HG03575 (cell line): ENCODE data around the gene GDPD4.

Experiments
- ATAC-seq: cut with Tn5 transposase; IDR thresholded peaks from one replicate; pipeline ENCODE4 v1.9.1; 2021; ENCODE audit not compliant: unreplicated experiment, insufficient number of reproducible peaks, low FRiP score; ENCODE audit errors: extremely low read depth

GDPD4 gene

GRCh38 chr11:77211040-77211451 lies 90.4 kb downstream of the GDPD4 start:
- ATAC-seq: no peak

DNA sequence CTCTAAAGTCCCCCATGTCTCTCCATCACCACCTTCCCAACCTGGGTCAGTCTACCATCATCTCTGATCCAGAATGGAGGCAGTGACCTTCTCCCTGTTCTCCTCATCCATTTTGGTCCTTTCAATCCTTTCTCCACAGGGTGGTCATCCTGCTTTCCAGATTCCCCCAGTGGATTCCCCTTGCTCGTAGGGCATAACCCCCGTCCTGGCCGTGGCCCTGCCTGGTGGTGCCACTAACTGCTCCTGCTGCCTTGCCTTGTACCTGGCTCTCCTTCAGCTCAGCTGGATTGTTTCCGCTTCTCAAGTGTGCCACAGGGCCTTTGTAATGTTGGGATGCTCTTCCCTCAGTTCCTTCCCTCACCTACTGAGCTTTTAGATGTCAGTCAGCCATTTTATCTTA lies 91.8 kb downstream of the GDPD4 start:
- no peak for ATAC-seq

DNA sequence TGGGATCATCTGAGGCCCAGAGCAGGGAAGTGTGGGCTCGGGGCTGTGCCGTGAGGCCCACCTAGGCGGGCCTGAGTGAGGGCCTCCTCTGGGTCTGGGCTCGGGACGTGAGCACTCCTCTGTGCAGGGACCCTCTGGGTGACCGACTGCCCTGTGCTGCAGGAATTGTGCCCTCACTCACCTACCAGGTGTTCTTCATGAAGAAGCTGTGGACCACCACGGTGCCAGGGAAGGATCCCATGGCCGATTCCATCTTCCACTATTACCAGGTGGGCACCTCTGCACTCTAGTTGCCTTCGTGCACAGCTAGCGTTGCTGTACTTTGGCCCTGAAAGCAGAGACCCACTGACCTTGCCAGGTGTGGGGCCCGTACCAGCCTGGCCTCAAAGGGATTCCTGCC lies 93.0 kb downstream of the GDPD4 start:
- no peak for ATAC-seq

DNA sequence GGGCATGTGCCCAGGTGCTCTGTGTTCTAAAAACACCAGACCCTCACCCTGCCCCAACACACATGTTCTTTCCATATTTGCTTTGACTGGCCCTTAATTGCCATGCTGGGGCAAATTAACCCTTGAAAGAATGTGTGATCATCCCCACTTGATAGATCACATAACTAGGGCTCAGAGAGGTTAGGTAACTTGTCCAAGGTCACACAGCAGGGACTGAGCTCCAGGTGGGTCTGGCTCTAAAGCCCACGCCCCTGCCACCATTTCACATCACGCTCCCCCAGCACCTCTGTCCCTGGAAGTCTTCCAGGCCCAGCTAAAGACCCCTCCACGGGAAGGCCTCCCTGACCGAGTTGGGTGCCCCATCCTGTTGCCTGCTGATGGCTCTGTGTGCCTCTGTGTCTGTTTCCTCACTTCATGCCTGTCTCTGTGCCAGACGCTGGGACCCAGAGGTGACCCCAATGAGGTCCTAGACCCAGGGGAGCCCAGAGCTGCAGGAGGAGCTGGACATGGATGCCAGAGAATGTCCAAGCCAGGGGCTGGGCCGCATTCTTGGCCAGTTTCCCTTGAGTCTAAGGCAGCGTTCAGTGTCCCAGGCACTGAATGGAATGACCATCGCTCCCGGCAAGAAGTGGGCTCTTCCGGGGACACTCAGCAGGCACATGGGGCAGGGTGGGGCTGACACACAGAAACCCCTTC lies 93.7 kb downstream of the GDPD4 start:
- ATAC-seq: no peak

- no peak for ATAC-seq
These were observed 94.4 kb downstream of the GDPD4 start for GRCh38 chr11:77207019-77207485.

DNA sequence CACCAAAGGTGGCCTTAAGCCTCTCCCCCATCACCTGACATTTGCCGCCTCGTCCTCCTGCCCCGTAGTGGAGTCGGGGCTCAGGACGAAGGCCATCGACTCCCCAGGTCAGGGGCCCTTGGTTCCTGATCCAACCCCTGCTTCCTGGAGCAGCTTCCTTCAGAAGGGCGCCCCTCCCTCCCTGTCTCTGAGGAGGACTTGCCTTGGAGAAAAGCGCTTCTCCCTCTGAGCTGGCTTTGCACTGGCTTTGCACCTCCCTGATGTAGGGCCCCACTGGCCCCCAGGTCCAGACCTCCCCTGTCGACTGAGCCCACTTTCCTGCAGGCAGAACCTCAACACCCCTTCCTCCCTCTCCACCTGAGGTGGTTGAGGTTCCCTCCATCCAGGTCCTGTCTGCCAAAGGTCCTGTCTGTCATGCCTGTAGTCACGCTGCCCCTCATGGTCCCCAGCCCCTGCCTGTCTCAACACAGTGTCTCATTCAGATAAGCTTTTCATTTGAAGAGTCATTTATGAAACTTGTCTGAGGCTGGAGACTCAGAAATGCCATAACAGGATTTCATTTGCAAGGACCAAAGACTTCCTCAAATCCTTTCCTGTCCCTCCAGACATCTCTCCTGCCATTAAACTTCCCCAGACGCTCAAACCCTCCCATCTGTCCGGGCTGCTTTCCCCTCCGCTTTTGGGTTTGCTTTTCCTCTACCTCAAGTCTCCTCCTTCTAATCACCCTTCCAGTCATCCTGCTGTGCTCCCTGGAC lies 95.0 kb downstream of the GDPD4 start:
- no peak for ATAC-seq

DNA sequence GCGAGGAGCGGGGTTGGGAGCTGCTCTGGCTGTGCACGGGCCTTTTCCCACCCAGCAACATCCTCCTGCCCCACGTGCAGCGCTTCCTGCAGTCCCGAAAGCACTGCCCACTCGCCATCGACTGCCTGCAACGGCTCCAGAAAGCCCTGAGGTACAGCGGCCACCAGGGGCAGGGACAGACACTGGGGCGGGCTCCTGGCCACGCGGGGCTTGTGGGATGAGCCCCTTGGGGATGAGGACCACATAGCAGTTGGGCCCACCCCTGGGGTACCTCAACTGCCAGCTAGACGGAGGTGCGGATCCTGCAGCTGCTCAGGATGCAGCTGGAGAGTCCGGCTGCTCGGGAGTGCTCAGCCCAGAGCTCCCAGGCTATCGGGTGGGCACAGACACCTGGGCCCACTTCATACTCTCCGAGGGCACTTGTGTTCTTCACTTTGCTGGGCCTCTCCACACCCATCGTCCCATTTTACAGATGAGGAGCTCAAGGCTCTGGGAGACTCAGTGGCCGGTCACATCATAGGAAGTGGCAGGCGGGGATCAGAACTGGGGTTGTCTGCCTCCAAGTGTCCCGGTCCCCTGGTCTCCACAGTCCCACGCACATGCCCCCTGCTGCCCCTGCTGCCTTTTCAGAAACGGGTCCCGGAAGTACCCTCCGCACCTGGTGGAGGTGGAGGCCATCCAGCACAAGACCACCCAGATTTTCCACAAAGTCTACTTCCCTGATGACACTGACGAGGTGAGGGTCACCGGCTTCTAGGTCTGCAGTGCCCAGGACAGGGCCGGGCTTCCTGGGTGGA lies 95.8 kb downstream of the GDPD4 start:
- no peak for ATAC-seq

GRCh38 chr11:77204754-77205466 lies 96.6 kb downstream of the GDPD4 start:
- ATAC-seq: no peak

- ATAC-seq: no peak
These were observed 97.4 kb downstream of the GDPD4 start for GRCh38 chr11:77203901-77204753.

GRCh38 chr11:77202941-77203900 lies 98.3 kb downstream of the GDPD4 start:
- no peak for ATAC-seq

- no peak for ATAC-seq
These were observed 99.3 kb downstream of the GDPD4 start for GRCh38 chr11:77201991-77202841.

DNA sequence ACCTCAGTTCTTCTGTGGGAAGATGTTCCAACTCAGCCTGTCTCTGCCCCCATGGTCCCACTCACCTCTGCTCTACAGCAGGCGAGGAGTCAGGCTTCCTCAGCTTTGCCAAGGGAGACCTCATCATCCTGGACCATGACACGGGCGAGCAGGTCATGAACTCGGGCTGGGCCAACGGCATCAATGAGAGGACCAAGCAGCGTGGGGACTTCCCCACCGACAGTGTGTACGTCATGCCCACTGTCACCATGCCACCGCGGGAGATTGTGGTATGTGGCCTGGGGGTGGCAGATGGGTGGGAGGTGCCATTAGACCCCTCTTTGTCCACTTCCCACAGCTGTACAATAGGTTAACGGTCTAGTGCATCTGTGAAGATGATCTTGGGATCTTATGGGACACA lies 100.1 kb downstream of the GDPD4 start:
- no peak for ATAC-seq

DNA sequence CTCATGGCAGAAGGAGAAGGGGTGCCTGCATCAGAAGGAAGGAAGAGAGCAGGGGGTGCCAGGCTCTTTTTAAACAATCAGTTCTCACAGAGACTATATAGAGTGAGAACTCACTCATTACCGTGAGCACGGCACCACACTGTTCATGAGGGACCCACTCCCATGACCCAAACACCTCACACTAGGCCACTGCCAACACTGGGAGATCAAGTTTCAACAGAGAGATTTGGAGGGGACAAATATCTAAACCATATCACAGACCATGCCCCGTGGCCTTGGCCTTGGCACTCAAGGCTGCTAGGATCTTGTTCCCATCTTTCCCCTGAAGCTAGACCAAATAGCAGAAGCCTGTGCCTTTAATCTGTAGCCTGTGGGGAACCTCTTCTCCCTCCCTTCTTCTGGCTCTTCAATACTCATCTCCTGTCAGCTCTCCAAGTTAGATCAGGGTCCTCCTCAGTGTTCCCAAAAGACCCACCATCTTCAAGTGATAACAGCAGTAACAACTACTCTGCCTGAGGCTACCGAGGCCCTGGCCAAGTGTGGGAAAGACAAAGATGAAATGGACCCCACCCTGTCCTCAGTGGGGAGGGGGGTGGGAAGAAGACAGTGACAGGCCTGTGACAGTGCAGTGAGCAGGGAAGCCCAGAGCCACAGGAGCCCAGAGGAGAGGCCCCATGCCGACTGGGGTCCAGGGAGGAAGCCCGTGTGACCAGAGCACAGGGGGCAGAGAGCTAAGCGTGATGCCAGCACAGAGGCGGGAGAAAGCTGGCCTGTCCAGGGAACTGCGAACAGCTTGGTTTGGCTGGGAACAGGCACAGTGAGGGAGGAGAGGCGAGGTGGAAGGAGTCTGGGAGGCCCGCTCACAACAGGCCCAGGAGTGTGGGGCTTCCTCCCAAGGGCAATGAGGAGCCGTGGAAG lies 100.9 kb downstream of the GDPD4 start:
- ATAC-seq: no peak

DNA sequence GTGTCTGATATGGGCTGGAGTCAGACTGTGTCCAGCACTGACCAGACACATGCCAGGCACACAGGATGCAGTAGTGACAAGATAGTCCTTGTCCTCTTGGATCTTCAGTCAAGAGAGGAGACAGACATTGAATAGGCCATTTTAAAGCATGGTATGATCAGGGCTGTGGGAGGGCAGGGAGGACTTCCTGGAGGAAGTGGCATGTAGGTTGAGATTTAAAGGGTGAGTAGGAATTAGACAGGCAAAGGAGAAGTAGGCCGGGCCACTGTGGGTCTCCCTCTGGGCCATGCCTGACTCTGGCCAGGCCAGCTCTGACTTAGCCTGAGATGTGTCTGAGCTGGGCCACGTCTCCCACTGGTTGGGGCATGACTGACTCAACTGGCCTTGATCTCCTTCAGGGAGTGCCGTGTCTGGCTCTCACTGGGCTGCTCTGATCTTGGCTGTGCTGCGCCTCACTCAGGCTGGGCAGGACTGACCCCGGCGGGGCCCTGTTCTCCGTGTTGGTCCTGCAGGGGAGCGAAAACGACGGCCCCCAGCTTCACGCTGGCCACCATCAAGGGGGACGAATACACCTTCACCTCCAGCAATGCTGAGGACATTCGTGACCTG lies 102.2 kb downstream of the GDPD4 start:
- no peak for ATAC-seq

DNA sequence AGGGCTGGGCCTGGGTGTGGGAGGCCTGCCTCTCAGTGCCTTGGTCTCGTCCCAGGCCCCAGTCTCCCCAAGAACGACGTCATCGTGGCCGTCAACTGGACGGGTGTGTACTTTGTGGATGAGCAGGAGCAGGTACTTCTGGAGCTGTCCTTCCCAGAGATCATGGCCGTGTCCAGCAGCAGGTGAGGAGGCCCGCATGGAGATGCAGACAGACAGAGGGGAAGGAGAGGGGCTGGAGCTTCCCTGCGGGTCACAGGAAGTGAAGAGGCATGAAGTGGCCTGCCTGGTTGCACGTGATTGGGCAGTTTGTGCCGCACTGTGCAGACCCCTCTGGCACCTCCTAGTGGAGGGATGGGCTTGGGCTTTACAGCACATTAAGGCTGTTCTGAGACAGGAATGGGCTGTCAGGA lies 103.0 kb downstream of the GDPD4 start:
- ATAC-seq: no peak
